Measurements from ENCODE around the gene KIF19.

GRCh38 chr17:74282587-74283370, 43.2 kb upstream of the KIF19 start:
- TF ChIP-seq, protein P1, sequence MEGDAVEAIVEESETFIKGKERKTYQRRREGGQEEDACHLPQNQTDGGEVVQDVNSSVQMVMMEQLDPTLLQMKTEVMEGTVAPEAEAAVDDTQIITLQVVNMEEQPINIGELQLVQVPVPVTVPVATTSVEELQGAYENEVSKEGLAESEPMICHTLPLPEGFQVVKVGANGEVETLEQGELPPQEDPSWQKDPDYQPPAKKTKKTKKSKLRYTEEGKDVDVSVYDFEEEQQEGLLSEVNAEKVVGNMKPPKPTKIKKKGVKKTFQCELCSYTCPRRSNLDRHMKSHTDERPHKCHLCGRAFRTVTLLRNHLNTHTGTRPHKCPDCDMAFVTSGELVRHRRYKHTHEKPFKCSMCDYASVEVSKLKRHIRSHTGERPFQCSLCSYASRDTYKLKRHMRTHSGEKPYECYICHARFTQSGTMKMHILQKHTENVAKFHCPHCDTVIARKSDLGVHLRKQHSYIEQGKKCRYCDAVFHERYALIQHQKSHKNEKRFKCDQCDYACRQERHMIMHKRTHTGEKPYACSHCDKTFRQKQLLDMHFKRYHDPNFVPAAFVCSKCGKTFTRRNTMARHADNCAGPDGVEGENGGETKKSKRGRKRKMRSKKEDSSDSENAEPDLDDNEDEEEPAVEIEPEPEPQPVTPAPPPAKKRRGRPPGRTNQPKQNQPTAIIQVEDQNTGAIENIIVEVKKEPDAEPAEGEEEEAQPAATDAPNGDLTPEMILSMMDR (IDR thresholded peaks at IDR 0.05; ENCODE audit: insufficient read depth, low read length) = no peak
- no peak for TF ChIP-seq POLR2AphosphoS5 (IDR thresholded peaks at IDR 0.05; ENCODE audit: low read depth)
